Measurements from ENCODE around the gene PCDHA3. TPM values are rescaled to one million over a fixed set of nuclear protein-coding genes. Genes with fewer than 3 reads are reported as not detected.
A peak's percentile ranks its signal among the peaks of the same experiment; 100 is the strongest.
"Not testable (repeated sequence)": the region's sequence is repeated elsewhere in the genome, so short reads cannot be mapped to it uniquely, and the experiment has no call there.

Gene PCDHA3
- polyA plus RNA-seq, 1 donor from 2014 or later, result 1.7 TPM

DNA sequence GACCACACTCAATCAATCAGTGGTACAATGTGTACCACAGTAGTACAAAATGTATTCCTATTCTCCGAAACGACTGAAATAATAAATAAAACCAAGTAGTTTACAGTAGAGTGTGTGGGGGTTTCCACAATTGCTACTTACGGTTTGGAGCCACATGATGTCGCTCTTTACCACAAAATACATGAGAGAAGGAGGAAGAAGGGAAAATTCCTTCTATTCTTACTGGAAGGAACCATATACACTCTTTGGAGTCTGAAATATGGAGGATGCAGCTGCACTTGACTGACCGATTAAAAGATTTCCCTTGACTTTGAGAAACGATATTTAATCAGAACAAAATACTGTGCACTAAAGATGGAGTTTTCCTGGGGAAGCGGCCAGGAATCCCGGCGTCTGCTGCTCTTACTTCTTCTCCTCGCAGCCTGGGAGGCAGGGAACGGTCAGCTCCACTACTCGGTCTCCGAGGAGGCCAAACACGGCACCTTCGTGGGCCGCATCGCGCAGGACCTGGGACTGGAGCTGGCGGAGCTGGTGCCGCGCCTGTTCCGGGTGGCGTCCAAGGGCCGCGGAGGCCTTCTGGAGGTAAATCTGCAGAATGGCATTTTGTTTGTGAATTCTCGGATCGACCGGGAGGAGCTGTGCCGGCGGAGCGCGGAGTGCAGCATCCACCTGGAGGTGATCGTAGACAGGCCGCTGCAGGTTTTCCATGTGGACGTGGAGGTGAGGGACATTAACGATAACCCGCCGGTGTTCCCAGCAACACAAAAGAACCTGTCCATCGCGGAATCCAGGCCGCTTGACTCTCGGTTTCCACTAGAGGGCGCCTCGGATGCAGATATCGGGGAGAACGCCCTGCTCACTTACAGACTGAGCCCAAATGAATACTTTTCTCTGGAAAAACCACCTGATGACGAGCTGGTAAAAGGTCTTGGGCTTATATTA, 6.2 kb downstream of the PCDHA3 start, which contains the start of gene PCDHA4:
Gene PCDHA4, plus strand, starts transcription at position 235 of the 942 bp plus-strand sequence.
- Histone ChIP-seq H4K20me1 (ENCODE audit: insufficient read depth) (no peaks in the 10 kb centered on the region), H3K9me3 (ENCODE audit: low read length) (peaks cover 28% of the 10 kb centered on the region), H3K36me3 (ENCODE audit: insufficient read depth, low read length) (peaks cover 26% of the 10 kb centered on the region), H3K4me3 (ENCODE audit: low read length) (peak within 1 kb of the TSS; percentile 72), H3K9ac (ENCODE audit: low read length) (peak within 1 kb of the TSS; percentile 98), H3K27me3 (ENCODE audit: insufficient read depth, low read depth, low read length) (no peaks in the 10 kb centered on the region), H3F3A (ENCODE audit: insufficient read depth, low read length, poor library complexity, severe bottlenecking) (peaks cover 2% of the 10 kb centered on the region), H3K9me2 (ENCODE audit: insufficient read depth, low read length) (no peaks in the 10 kb centered on the region), H2AFZ (ENCODE audit: low read depth, low read length) (peak within 1 kb of the TSS; percentile 62), H3K27ac (ENCODE audit: low read length) (peak within 1 kb of the TSS; percentile 99), H3K4me2 (ENCODE audit: low read length) (peak within 1 kb of the TSS; percentile 74), H3K79me2 (replicated peaks; ENCODE audit: insufficient read depth, low read length) (peaks cover 51% of the 10 kb centered on the region)
- no peak for TF ChIP-seq EP300 (conservative IDR thresholded peaks at IDR 0.05; ENCODE audit: poor library complexity, severe bottlenecking)
- TF ChIP-seq, protein P1, sequence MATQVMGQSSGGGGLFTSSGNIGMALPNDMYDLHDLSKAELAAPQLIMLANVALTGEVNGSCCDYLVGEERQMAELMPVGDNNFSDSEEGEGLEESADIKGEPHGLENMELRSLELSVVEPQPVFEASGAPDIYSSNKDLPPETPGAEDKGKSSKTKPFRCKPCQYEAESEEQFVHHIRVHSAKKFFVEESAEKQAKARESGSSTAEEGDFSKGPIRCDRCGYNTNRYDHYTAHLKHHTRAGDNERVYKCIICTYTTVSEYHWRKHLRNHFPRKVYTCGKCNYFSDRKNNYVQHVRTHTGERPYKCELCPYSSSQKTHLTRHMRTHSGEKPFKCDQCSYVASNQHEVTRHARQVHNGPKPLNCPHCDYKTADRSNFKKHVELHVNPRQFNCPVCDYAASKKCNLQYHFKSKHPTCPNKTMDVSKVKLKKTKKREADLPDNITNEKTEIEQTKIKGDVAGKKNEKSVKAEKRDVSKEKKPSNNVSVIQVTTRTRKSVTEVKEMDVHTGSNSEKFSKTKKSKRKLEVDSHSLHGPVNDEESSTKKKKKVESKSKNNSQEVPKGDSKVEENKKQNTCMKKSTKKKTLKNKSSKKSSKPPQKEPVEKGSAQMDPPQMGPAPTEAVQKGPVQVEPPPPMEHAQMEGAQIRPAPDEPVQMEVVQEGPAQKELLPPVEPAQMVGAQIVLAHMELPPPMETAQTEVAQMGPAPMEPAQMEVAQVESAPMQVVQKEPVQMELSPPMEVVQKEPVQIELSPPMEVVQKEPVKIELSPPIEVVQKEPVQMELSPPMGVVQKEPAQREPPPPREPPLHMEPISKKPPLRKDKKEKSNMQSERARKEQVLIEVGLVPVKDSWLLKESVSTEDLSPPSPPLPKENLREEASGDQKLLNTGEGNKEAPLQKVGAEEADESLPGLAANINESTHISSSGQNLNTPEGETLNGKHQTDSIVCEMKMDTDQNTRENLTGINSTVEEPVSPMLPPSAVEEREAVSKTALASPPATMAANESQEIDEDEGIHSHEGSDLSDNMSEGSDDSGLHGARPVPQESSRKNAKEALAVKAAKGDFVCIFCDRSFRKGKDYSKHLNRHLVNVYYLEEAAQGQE (IDR thresholded peaks at IDR 0.05; ENCODE audit: borderline replicate concordance), result peak; percentile 72
- peak; percentile 82 for TF ChIP-seq POLR2AphosphoS5 (IDR thresholded peaks at IDR 0.05)
- TF ChIP-seq, protein P2, sequence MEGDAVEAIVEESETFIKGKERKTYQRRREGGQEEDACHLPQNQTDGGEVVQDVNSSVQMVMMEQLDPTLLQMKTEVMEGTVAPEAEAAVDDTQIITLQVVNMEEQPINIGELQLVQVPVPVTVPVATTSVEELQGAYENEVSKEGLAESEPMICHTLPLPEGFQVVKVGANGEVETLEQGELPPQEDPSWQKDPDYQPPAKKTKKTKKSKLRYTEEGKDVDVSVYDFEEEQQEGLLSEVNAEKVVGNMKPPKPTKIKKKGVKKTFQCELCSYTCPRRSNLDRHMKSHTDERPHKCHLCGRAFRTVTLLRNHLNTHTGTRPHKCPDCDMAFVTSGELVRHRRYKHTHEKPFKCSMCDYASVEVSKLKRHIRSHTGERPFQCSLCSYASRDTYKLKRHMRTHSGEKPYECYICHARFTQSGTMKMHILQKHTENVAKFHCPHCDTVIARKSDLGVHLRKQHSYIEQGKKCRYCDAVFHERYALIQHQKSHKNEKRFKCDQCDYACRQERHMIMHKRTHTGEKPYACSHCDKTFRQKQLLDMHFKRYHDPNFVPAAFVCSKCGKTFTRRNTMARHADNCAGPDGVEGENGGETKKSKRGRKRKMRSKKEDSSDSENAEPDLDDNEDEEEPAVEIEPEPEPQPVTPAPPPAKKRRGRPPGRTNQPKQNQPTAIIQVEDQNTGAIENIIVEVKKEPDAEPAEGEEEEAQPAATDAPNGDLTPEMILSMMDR (IDR thresholded peaks at IDR 0.05; ENCODE audit: poor library complexity, severe bottlenecking), result peak; percentile 88
- no peak for TF ChIP-seq MXI1 (conservative IDR thresholded peaks at IDR 0.05; ENCODE audit: poor library complexity, severe bottlenecking)
- TF ChIP-seq SMC3 (conservative IDR thresholded peaks at IDR 0.05; ENCODE audit: poor library complexity), result peak; percentile 84
- peak; percentile 90 for TF ChIP-seq TAF1 (IDR thresholded peaks at IDR 0.05; ENCODE audit: low read depth)
- TF ChIP-seq EZH2 (IDR thresholded peaks at IDR 0.05; ENCODE audit: borderline replicate concordance, insufficient read depth, low read length, poor library complexity, severe bottlenecking), result no peak
- TF ChIP-seq RAD21 (conservative IDR thresholded peaks at IDR 0.05), result peak; percentile 90

DNA sequence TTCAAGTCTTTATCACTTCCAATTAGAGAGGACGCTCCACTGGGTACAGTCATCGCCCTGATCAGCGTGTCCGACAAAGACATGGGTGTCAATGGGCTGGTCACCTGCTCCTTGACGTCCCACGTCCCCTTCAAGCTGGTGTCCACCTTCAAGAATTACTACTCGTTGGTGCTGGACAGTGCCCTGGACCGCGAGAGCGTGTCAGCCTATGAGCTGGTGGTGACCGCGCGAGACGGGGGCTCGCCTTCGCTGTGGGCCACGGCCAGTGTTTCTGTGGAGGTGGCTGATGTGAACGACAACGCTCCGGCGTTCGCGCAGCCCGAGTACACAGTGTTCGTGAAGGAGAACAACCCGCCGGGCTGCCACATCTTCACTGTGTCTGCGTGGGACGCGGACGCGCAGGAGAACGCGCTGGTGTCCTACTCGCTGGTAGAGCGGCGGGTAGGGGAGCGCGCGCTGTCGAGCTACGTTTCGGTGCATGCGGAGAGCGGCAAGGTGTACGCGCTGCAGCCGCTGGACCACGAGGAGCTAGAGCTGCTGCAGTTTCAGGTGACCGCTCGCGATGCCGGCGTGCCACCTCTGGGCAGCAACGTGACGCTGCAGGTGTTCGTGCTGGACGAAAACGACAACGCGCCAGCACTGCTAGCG, 7.5 kb downstream of the PCDHA3 start:
- not testable (repeated sequence) for H3K27me3 ChIP-seq (ENCODE audit: insufficient read depth, low read depth, low read length); H3K9ac ChIP-seq (ENCODE audit: low read length); H2AFZ ChIP-seq (ENCODE audit: low read depth, low read length); H3K9me2 ChIP-seq (ENCODE audit: insufficient read depth, low read length); H3F3A ChIP-seq (ENCODE audit: insufficient read depth, low read length, poor library complexity, severe bottlenecking); H4K20me1 ChIP-seq (ENCODE audit: insufficient read depth)
- Histone ChIP-seq H3K27ac (ENCODE audit: low read length) (peak overlapping the region; percentile 99), H3K9me3 (ENCODE audit: low read length) (peaks cover 18% of the 10 kb centered on the region), H3K79me2 (replicated peaks; ENCODE audit: insufficient read depth, low read length) (peaks cover 63% of the 10 kb centered on the region), H3K4me3 (ENCODE audit: low read length) (peak overlapping the region; percentile 72), H3K4me2 (ENCODE audit: low read length) (peak overlapping the region; percentile 72), H3K36me3 (ENCODE audit: insufficient read depth, low read length) (peaks cover 16% of the 10 kb centered on the region)
